ENCODE measurements around the gene CREB3L1.

DNA sequence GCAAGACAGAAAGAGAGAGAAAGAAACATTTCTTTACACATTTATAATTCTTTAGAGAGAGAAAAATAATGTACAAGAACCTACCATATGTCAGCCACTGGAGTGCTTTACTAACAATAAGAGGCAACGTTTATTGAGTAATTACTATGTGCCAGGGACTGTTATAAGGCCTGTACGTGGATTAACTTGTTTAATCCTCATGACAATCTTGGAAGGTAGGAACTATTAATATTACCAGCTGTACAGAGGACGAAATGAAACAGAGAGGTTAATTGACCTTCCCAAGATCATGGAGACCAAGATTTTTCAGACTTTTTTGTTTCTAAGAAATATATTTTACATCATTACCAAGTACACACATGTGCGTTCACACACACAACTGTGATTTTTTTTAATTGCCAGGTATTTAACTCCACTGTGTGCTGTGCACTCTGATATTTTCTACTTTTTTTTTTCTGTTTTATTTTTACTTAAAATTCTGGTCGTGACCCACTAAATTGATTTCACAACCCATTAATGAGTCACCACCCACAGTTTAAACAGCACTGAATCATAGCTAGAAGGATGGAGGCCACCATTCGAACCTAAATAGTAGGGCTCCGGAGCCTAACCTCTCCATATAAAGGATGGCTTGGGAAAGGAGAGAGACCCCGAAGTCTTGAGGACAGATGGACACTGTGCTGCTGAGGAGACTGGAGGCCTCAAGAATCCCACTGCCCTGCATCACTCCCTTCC, 21.4 kb downstream of the CREB3L1 start:
- TF ChIP-seq, protein P1, sequence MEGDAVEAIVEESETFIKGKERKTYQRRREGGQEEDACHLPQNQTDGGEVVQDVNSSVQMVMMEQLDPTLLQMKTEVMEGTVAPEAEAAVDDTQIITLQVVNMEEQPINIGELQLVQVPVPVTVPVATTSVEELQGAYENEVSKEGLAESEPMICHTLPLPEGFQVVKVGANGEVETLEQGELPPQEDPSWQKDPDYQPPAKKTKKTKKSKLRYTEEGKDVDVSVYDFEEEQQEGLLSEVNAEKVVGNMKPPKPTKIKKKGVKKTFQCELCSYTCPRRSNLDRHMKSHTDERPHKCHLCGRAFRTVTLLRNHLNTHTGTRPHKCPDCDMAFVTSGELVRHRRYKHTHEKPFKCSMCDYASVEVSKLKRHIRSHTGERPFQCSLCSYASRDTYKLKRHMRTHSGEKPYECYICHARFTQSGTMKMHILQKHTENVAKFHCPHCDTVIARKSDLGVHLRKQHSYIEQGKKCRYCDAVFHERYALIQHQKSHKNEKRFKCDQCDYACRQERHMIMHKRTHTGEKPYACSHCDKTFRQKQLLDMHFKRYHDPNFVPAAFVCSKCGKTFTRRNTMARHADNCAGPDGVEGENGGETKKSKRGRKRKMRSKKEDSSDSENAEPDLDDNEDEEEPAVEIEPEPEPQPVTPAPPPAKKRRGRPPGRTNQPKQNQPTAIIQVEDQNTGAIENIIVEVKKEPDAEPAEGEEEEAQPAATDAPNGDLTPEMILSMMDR (IDR thresholded peaks at IDR 0.05), result no peak
- TF ChIP-seq POLR2A (IDR thresholded peaks at IDR 0.05) (no peak), EP300 (IDR thresholded peaks at IDR 0.05) (no peak)

All from gastroesophageal sphincter (tissue), 3 donors.